ENCODE measurements around the gene TNFAIP2.

The TNFAIP2 gene

GRCh38 chr14:103121121-103121845 lies 2.0 kb upstream of the TNFAIP2 start:
- Histone ChIP-seq H3K9ac (no peak overlapping the region), H3K4me1 (peaks cover 33% of the 10 kb centered on the region), H3K9me3 (ENCODE audit: control insufficient read depth, low read length) (no peaks in the 10 kb centered on the region)

GRCh38 chr14:103121846-103122584 lies 1.2 kb upstream of the TNFAIP2 start:
- TF ChIP-seq CTCF (IDR thresholded peaks at IDR 0.05), result no peak
- Histone ChIP-seq H3K4me3 (ENCODE audit: low read depth, low read length) (peak overlapping the region; percentile 83), H2AFZ (peak overlapping the region; percentile 82), H3K4me2 (ENCODE audit: low read length) (peak overlapping the region; percentile 61), H3K36me3 (ENCODE audit: control insufficient read depth, insufficient read depth, low read length) (no peaks in the 10 kb centered on the region), H3K9me3 (ENCODE audit: control insufficient read depth, low read length) (no peaks in the 10 kb centered on the region), H3K9ac (no peak overlapping the region), H3K4me1 (peaks cover 37% of the 10 kb centered on the region), H3K27me3 (ENCODE audit: control insufficient read depth, insufficient read depth, low read length) (no peaks in the 10 kb centered on the region), H3K27ac (peak overlapping the region; percentile 89), H3K79me2 (peaks cover 3% of the 10 kb centered on the region)

More at GRCh38 chr14:103121121-103121845, 2.0 kb upstream of the TNFAIP2 start:
- Histone ChIP-seq H3K27me3 (ENCODE audit: control insufficient read depth, insufficient read depth, low read length) (no peaks in the 10 kb centered on the region), H3K36me3 (ENCODE audit: control insufficient read depth, insufficient read depth, low read length) (no peaks in the 10 kb centered on the region), H3K4me2 (ENCODE audit: low read length) (no peak overlapping the region), H3K79me2 (peaks cover 3% of the 10 kb centered on the region), H2AFZ (peak overlapping the region; percentile 54), H3K4me3 (ENCODE audit: low read depth, low read length) (no peak overlapping the region), H3K27ac (peak overlapping the region; percentile 89)
- TF ChIP-seq CTCF (IDR thresholded peaks at IDR 0.05), result no peak

- no peak for TF ChIP-seq CTCF (IDR thresholded peaks at IDR 0.05)
- Histone ChIP-seq H3K4me3 (ENCODE audit: low read depth, low read length) (peak overlapping the region; percentile 83), H3K9ac (no peak overlapping the region), H3K27me3 (ENCODE audit: control insufficient read depth, insufficient read depth, low read length) (no peaks in the 10 kb centered on the region), H2AFZ (peak overlapping the region; percentile 82), H3K4me2 (ENCODE audit: low read length) (peak overlapping the region; percentile 61), H3K27ac (peak overlapping the region; percentile 89), H3K4me1 (peaks cover 40% of the 10 kb centered on the region), H3K79me2 (peaks cover 3% of the 10 kb centered on the region), H3K9me3 (ENCODE audit: control insufficient read depth, low read length) (no peaks in the 10 kb centered on the region), H3K36me3 (ENCODE audit: control insufficient read depth, insufficient read depth, low read length) (no peaks in the 10 kb centered on the region)
Observed at GRCh38 chr14:103122585-103122946, 695 bp upstream of the TNFAIP2 start.

- peak; percentile 49 for TF ChIP-seq CTCF (IDR thresholded peaks at IDR 0.05)
- Histone ChIP-seq H3K9ac (peak overlapping the region; percentile 92), H3K27me3 (ENCODE audit: control insufficient read depth, insufficient read depth, low read length) (no peaks in the 10 kb centered on the region), H3K9me3 (ENCODE audit: control insufficient read depth, low read length) (no peaks in the 10 kb centered on the region), H3K79me2 (peaks cover 3% of the 10 kb centered on the region), H3K36me3 (ENCODE audit: control insufficient read depth, insufficient read depth, low read length) (no peaks in the 10 kb centered on the region), H3K4me3 (ENCODE audit: low read depth, low read length) (peak overlapping the region; percentile 83), H2AFZ (peak overlapping the region; percentile 73), H3K4me1 (peaks cover 52% of the 10 kb centered on the region), H3K4me2 (ENCODE audit: low read length) (peak overlapping the region; percentile 99), H3K27ac (peak overlapping the region; percentile 89)
Observed at GRCh38 chr14:103123634-103124500, 606 bp downstream of the TNFAIP2 start.

Measured in parathyroid adenoma (tissue), 2 donors.